ENCODE data around the gene OR8G5. TPM values are rescaled to one million over a fixed set of nuclear protein-coding genes. Genes with fewer than 3 reads are reported as not detected.
"Not testable (repeated sequence)": the region's sequence is repeated elsewhere in the genome, so short reads cannot be mapped to it uniquely, and the experiment has no call there.

The OR8G5 gene
- total RNA-seq, 1 donor from 2014 or later = not detected

- ChIA-PET CTCF (no interaction called here), POLR2A (no interaction called here)
- H3K9me3 Mint-ChIP-seq = no peaks in the 10 kb centered on the region
- TF ChIP-seq CTCF (IDR thresholded peaks at IDR 0.05) = no peak
- ATAC-seq (ENCODE audit: low read depth) (no peak), DNase-seq (no peak)
- no peaks in the 10 kb centered on the region for H3K4me1 Mint-ChIP-seq
- no peak overlapping the region for H3K27ac Mint-ChIP-seq
- H3K27me3 Mint-ChIP-seq = peaks cover 2% of the 10 kb centered on the region
- no peak overlapping the region for H3K4me3 Mint-ChIP-seq
- intact Hi-C loops (cut with micrococcal nuclease) = no loop called here
- no peaks in the 10 kb centered on the region for H3K36me3 Mint-ChIP-seq (ENCODE audit: low read depth)
Observed at GRCh38 chr11:124238512-124238911, 17.7 kb upstream of the OR8G5 start.

DNA sequence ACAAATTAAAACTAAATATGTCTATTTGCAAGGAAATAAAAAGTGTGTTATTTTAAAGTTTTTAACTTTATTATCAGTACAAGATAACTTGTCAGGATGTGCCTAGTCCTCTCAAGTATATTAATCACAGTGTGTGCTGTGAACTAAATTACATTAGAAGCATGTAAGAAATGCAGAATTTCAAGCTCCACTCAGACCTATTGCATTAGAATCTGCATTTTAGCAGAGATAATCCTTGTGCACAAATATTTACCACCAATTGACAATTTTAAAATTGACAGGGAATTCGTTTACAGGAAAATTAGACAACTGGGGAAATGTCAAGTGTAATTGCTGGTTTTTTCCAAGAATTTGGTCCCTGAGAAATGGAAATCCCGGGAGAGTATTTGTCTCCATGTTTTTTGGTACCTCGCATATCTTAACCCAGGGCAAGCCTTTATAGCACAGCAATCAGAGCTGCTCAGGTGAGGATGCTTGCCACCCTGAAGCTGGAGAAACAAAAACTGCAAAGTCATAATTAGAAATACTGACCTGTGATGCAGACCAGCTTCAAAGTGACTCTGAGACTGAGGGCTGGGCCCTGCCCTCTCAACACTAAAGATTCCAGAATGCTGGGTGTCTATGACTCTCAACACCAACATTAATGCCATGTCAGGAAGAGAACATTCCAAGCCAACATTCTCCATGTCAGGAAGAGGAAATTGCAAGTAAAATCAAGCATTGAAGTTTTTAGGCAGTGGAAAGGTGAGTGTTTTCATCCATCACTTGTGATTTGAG lies 15.4 kb upstream of the OR8G5 start, which contains the start of gene OR8G1:
Gene OR8G1, plus strand, starts transcription at position 475 of the 777 bp plus-strand sequence. CDS start 8,581 bp downstream, outside the sequence.
- Mint-ChIP-seq H3K4me1 (no peaks in the 10 kb centered on the region), H3K9me3 (no peaks in the 10 kb centered on the region), H3K36me3 (ENCODE audit: low read depth) (no peaks in the 10 kb centered on the region), H3K27me3 (peaks cover 3% of the 10 kb centered on the region), H3K4me3 (no peak within 1 kb of the TSS), H3K27ac (no peak within 1 kb of the TSS)
- no peak for TF ChIP-seq CTCF (IDR thresholded peaks at IDR 0.05)
- intact Hi-C loops (cut with micrococcal nuclease) = no loop called here
- POLR2A ChIA-PET = no interaction called here
- DNase-seq (no peak), ATAC-seq (ENCODE audit: low read depth) (no peak)
- CTCF ChIA-PET = no interaction called here

GRCh38 chr11:124249869-124250268 lies 6.3 kb upstream of the OR8G5 start:
- intact Hi-C loops (cut with micrococcal nuclease); ATAC-seq (ENCODE audit: low read depth); H3K9me3 Mint-ChIP-seq; H3K4me1 Mint-ChIP-seq; POLR2A ChIA-PET; CTCF ChIA-PET; H3K4me3 Mint-ChIP-seq; H3K36me3 Mint-ChIP-seq (ENCODE audit: low read depth); H3K27ac Mint-ChIP-seq; H3K27me3 Mint-ChIP-seq; DNase-seq: not testable (repeated sequence)

DNA sequence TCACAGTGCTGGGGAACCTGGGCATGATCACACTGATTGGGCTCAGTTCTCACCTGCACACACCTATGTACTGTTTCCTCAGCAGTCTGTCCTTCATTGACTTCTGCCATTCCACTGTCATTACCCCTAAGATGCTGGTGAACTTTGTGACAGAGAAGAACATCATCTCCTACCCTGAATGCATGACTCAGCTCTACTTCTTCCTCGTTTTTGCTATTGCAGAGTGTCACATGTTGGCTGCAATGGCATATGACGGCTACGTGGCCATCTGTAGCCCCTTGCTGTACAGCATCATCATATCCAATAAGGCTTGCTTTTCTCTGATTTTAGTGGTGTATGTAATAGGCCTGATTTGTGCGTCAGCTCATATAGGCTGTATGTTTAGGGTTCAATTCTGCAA lies 8.9 kb downstream of the OR8G5 start:
- H3K27ac Mint-ChIP-seq; intact Hi-C loops (cut with micrococcal nuclease); H3K4me3 Mint-ChIP-seq; ATAC-seq (ENCODE audit: low read depth); H3K9me3 Mint-ChIP-seq; CTCF ChIA-PET; DNase-seq; H3K36me3 Mint-ChIP-seq (ENCODE audit: low read depth); H3K27me3 Mint-ChIP-seq; H3K4me1 Mint-ChIP-seq; POLR2A ChIA-PET: not testable (repeated sequence)

GRCh38 chr11:124270886-124271285 lies 14.7 kb downstream of the OR8G5 start:
- H3K36me3 Mint-ChIP-seq (ENCODE audit: low read depth); POLR2A ChIA-PET; H3K4me1 Mint-ChIP-seq; ATAC-seq (ENCODE audit: low read depth); CTCF ChIA-PET; H3K4me3 Mint-ChIP-seq; DNase-seq; H3K27me3 Mint-ChIP-seq; H3K9me3 Mint-ChIP-seq; H3K27ac Mint-ChIP-seq; intact Hi-C loops (cut with micrococcal nuclease): not testable (repeated sequence)

GRCh38 chr11:124274000-124274399 lies 17.8 kb downstream of the OR8G5 start:
- H3K27ac Mint-ChIP-seq = no peak overlapping the region
- H3K4me1 Mint-ChIP-seq = no peaks in the 10 kb centered on the region
- no peak for DNase-seq
- ATAC-seq (ENCODE audit: low read depth) = no peak
- no peak for TF ChIP-seq CTCF (IDR thresholded peaks at IDR 0.05)
- CTCF ChIA-PET = no interaction called here
- POLR2A ChIA-PET = no interaction called here
- intact Hi-C loops (cut with micrococcal nuclease) = no loop called here
- no peak overlapping the region for H3K4me3 Mint-ChIP-seq
- H3K27me3 Mint-ChIP-seq = peaks cover 5% of the 10 kb centered on the region
- H3K36me3 Mint-ChIP-seq (ENCODE audit: low read depth) = no peaks in the 10 kb centered on the region
- no peaks in the 10 kb centered on the region for H3K9me3 Mint-ChIP-seq

Measured in activated B cell treated with CpG ODN at 0.5 μM for 24 hours (primary cell).